HCEC 1CT (cell line): Measurements from ENCODE around the gene FAM83C.

Source experiments
- DNase-seq: peaks from one replicate; pipeline ENCODE4 v3.0.0-alpha.2; 2017

The FAM83C gene

GRCh38 chr20:35283441-35284266 is 8.6 kb downstream of the FAM83C start:
- no peak for DNase-seq

- DNase-seq, result no peak
Observed at GRCh38 chr20:35281506-35282101, 10.6 kb downstream of the FAM83C start.

GRCh38 chr20:35280523-35280922 is 11.7 kb downstream of the FAM83C start:
- no peak for DNase-seq

GRCh38 chr20:35279533-35280174 is 12.6 kb downstream of the FAM83C start:
- DNase-seq, result no peak

GRCh38 chr20:35279040-35279439 is 13.2 kb downstream of the FAM83C start:
- DNase-seq, result no peak

GRCh38 chr20:35277531-35278395 is 14.5 kb downstream of the FAM83C start, which contains the start of gene MMP24OS:
TSS of gene MMP24OS (minus strand) at chr20:35278122. CDS start at chr20:35277929, 193 bp downstream.
- DNase-seq, result peak; percentile 87

- DNase-seq, result no peak
Observed at GRCh38 chr20:35277127-35277526, 15.1 kb downstream of the FAM83C start.

GRCh38 chr20:35276408-35276807 is 15.8 kb downstream of the FAM83C start:
- DNase-seq, result no peak

GRCh38 chr20:35275741-35276251 is 16.4 kb downstream of the FAM83C start:
- no peak for DNase-seq

- no peak for DNase-seq
Observed at GRCh38 chr20:35274172-35275092, 17.8 kb downstream of the FAM83C start.

- DNase-seq, result no peak
Observed at GRCh38 chr20:35273449-35274171, 18.6 kb downstream of the FAM83C start.

GRCh38 chr20:35271904-35272303 is 20.3 kb downstream of the FAM83C start:
- DNase-seq, result no peak

GRCh38 chr20:35271073-35271882 is 20.9 kb downstream of the FAM83C start:
- DNase-seq, result no peak

GRCh38 chr20:35270021-35270902 is 22.0 kb downstream of the FAM83C start:
- DNase-seq, result no peak

GRCh38 chr20:35269055-35269781 is 23.0 kb downstream of the FAM83C start:
- peak; percentile 43 for DNase-seq

GRCh38 chr20:35267092-35267491 is 25.1 kb downstream of the FAM83C start:
- no peak for DNase-seq

GRCh38 chr20:35264755-35265154 is 27.5 kb downstream of the FAM83C start:
- peak; percentile 24 for DNase-seq
